ENCODE measurements around the gene STARD3. TPM values are rescaled to one million over a fixed set of nuclear protein-coding genes. Genes with fewer than 3 reads are reported as not detected.

STARD3 gene
- total and polyA plus RNA-seq, 7 donors, result 21.0 to 59.2 (median 37.0) TPM

- 88 to 89% methylated on average over 9 of the region's 9 CpGs for WGBS, 2 donors
- no peaks in the 10 kb centered on the region for H3K9me3 ChIP-seq
- H3K36me3 ChIP-seq, result no peaks in the 10 kb centered on the region
- peaks cover 20 to 68% (median 52%) of the 10 kb centered on the region in 3 donors for H3K27me3 ChIP-seq
- no peak for DNase-seq
- no peak overlapping the region for H3K4me3 ChIP-seq
- H3K4me1 ChIP-seq, result peaks cover 2 to 13% (median 11%) of the 10 kb centered on the region in 4 donors
- no peak overlapping the region for H3K27ac ChIP-seq
- no peak for TF ChIP-seq EP300 (IDR thresholded peaks at IDR 0.05)
- TF ChIP-seq POLR2A (IDR thresholded peaks at IDR 0.05), result no peak
- no peak for TF ChIP-seq POLR2AphosphoS5 (IDR thresholded peaks at IDR 0.05)
- TF ChIP-seq CTCF (IDR thresholded peaks at IDR 0.05), result no peak
- intact Hi-C loops (cut with DNase I), result no loop called here
These were observed 25.4 kb upstream of the STARD3 start for GRCh38 chr17:39611401-39612112.

GRCh38 chr17:39612291-39612894, 24.6 kb upstream of the STARD3 start:
- Histone ChIP-seq H3K27ac (no peak overlapping the region), H3K9me3 (no peaks in the 10 kb centered on the region), H3K36me3 (no peaks in the 10 kb centered on the region), H3K4me1 (peaks cover 0 to 8% (median 6%) of the 10 kb centered on the region in 4 donors), H3K4me3 (no peak overlapping the region), H3K27me3 (peaks cover 14 to 60% (median 43%) of the 10 kb centered on the region in 3 donors)
- intact Hi-C loops (cut with DNase I), result no loop called here
- WGBS, 2 donors, result 45 to 80% methylated on average over 22 of the region's 22 CpGs
- no peak for TF ChIP-seq POLR2A (IDR thresholded peaks at IDR 0.05)
- TF ChIP-seq POLR2AphosphoS5 (IDR thresholded peaks at IDR 0.05), result no peak
- TF ChIP-seq CTCF (IDR thresholded peaks at IDR 0.05), result no peak
- TF ChIP-seq EP300 (IDR thresholded peaks at IDR 0.05), result no peak
- no peak for DNase-seq

- intact Hi-C loops (cut with DNase I), result no loop called here
- 57 to 75% methylated on average over 7 of the region's 7 CpGs for WGBS, 2 donors
- no peaks in the 10 kb centered on the region for H3K36me3 ChIP-seq
These were observed 23.9 kb upstream of the STARD3 start for GRCh38 chr17:39612935-39613464.

GRCh38 chr17:39614545-39615157, 22.3 kb upstream of the STARD3 start:
- Histone ChIP-seq H3K4me3 (no peak overlapping the region), H3K36me3 (no peaks in the 10 kb centered on the region), H3K9me3 (no peaks in the 10 kb centered on the region), H3K27me3 (peaks cover 0 to 37% (median 25%) of the 10 kb centered on the region in 3 donors), H3K27ac (no peak overlapping the region), H3K4me1 (peaks cover 0 to 19% (median 15%) of the 10 kb centered on the region in 4 donors)
- no peak for DNase-seq
- intact Hi-C loops (cut with DNase I), result no loop called here
- 86 to 87% methylated on average over 3 of the region's 3 CpGs for WGBS, 2 donors
- TF ChIP-seq POLR2A (IDR thresholded peaks at IDR 0.05) (no peak), CTCF (IDR thresholded peaks at IDR 0.05) (no peak), EP300 (IDR thresholded peaks at IDR 0.05) (no peak), POLR2AphosphoS5 (IDR thresholded peaks at IDR 0.05) (no peak)

More at GRCh38 chr17:39612935-39613464, 23.9 kb upstream of the STARD3 start:
- Histone ChIP-seq H3K9me3 (no peaks in the 10 kb centered on the region), H3K4me3 (no peak overlapping the region), H3K27me3 (peaks cover 10 to 54% (median 37%) of the 10 kb centered on the region in 3 donors), H3K4me1 (peaks cover 0 to 7% (median 6%) of the 10 kb centered on the region in 4 donors), H3K27ac (no peak overlapping the region)
- no peak for DNase-seq
- TF ChIP-seq POLR2A (IDR thresholded peaks at IDR 0.05), result no peak
- TF ChIP-seq EP300 (IDR thresholded peaks at IDR 0.05), result no peak
- no peak for TF ChIP-seq POLR2AphosphoS5 (IDR thresholded peaks at IDR 0.05)
- TF ChIP-seq CTCF (IDR thresholded peaks at IDR 0.05), result no peak

Data from sigmoid colon (tissue), 7 donors.